ENCODE measurements around the gene OARD1. TPM values are rescaled to one million over a fixed set of nuclear protein-coding genes. Genes with fewer than 3 reads are reported as not detected.
A peak's percentile ranks its signal among the peaks of the same experiment; 100 is the strongest.

OARD1 gene
- total RNA-seq, 3 donors from 2014 or later: 17.0 to 26.2 (median 22.3) TPM

DNA sequence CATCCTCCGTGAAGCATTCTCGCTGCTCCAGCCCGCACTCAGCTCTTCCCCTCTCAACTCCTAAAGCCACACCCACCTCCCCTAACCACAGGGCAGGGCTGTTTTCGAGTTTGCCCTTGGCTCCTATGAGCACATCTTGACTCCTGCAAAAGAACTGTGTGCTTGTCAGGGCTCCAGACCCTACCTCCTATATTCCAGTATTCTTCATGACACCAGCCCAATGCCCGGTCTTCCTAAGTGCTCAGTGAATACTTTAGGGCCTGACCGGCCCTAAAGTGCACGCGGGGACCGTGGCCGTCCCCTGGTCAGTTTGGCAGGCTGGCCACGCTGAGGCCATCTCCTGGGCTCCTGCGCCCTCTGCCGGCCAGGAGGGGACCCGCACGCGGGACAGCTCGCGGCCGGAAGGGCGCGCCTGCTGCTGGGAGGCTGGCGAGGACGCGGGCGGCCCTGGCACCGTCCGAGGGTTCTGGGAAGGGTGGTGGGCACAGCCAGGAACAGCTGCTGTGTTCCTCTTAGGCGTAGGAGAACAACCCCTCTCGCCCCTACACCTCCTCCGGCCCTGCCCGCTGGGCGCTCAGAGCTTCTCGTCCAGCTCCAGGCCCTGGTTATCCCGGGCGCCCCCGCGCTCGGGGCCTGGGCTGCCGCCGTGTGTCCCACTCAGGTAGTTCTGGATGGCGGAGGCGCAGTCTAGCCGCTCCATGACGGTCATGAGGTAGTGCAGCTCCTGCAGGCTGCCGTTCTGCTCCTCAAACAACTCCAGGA lies 44.2 kb downstream of the OARD1 start:
- Histone ChIP-seq H3K4me3 (peak overlapping the region; percentile 49 to 70 (median 59)), H3K27me3 (no peaks in the 10 kb centered on the region), H3K27ac (peak overlapping the region; percentile 89 to 90), H3K9me3 (no peaks in the 10 kb centered on the region), H3K4me1 (no peaks in the 10 kb centered on the region), H3K36me3 (no peaks in the 10 kb centered on the region)
- peak; percentile 61 to 82 for DNase-seq (ENCODE audit: low spot score in 2 of 2)
- intact Hi-C loops (cut with DNase I; ENCODE audit: low total_unique reads): no loop called here
- peak in 1 of 3 donors; percentile 36 for TF ChIP-seq POLR2AphosphoS5 (IDR thresholded peaks at IDR 0.05)
- peak; percentile 88 to 99 (median 98) for TF ChIP-seq CTCF (IDR thresholded peaks at IDR 0.05)
- TF ChIP-seq POLR2A (IDR thresholded peaks at IDR 0.05): no peak

DNA sequence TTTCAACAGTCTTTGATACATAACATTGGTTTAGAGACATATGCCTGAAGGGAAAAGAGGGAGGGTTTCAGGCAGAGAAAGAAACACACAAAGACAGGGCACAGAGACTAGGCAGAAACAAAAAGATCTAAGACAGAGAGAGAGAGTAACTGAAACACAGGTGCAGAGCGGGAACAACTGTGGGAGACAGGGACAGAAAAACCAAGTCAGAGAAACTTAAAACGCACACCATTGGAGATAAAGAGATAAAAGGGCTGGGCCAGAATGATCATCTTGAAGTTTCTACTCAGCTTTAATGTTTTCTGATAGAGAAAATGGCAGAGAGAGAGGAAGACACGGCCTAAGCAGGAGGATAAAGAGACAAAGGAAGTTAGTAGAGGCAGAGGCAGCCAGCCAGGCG lies 44.9 kb downstream of the OARD1 start:
- H3K27ac ChIP-seq: peak overlapping the region; percentile 89 to 90
- no peaks in the 10 kb centered on the region for H3K9me3 ChIP-seq
- H3K4me3 ChIP-seq: peak overlapping the region; percentile 49 to 70 (median 59)
- no peak for DNase-seq (ENCODE audit: low spot score in 2 of 2)
- TF ChIP-seq CTCF (IDR thresholded peaks at IDR 0.05) (no peak), POLR2A (IDR thresholded peaks at IDR 0.05) (no peak), POLR2AphosphoS5 (IDR thresholded peaks at IDR 0.05) (no peak)
- H3K36me3 ChIP-seq: no peaks in the 10 kb centered on the region
- H3K4me1 ChIP-seq: no peaks in the 10 kb centered on the region
- H3K27me3 ChIP-seq: no peaks in the 10 kb centered on the region
- intact Hi-C loops (cut with DNase I; ENCODE audit: low total_unique reads): no loop called here

GRCh38 chr6:41025966-41026530 lies 46.1 kb downstream of the OARD1 start:
- Histone ChIP-seq H3K27me3 (no peaks in the 10 kb centered on the region), H3K27ac (no peak overlapping the region), H3K9me3 (no peaks in the 10 kb centered on the region), H3K4me3 (no peak overlapping the region), H3K36me3 (no peaks in the 10 kb centered on the region), H3K4me1 (peaks cover 0 to 4% of the 10 kb centered on the region in 2 donors)
- intact Hi-C loops (cut with DNase I; ENCODE audit: low total_unique reads): no loop called here
- TF ChIP-seq CTCF (IDR thresholded peaks at IDR 0.05) (no peak), POLR2AphosphoS5 (IDR thresholded peaks at IDR 0.05) (no peak), POLR2A (IDR thresholded peaks at IDR 0.05) (no peak)
- no peak for DNase-seq (ENCODE audit: low spot score in 2 of 2)

- TF ChIP-seq POLR2AphosphoS5 (IDR thresholded peaks at IDR 0.05) (no peak), POLR2A (IDR thresholded peaks at IDR 0.05) (no peak), CTCF (IDR thresholded peaks at IDR 0.05) (no peak)
Observed at GRCh38 chr6:41023114-41023513, 49.0 kb downstream of the OARD1 start.

DNA sequence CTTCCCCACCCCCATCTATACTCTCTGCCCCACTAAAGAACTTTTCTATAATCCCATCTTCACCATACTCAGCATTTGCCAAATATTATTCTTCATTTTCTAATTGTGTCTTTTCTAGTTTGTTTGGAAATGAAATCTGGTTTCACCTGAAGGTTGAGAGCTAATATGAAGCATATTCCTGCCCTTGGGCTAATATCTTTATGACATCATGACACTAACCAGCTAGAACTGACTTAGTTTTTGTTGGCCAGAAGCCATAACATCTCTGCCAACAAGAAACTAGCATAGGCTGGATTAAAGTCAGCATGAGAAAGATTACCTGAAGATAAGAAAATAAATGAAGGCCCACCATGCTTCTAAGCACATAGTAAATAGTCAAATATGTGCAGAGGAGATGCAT lies 49.9 kb downstream of the OARD1 start:
- intact Hi-C loops (cut with DNase I; ENCODE audit: low total_unique reads): no loop called here
- peaks cover 0 to 4% of the 10 kb centered on the region in 2 donors for H3K4me1 ChIP-seq
- no peak overlapping the region for H3K4me3 ChIP-seq
- no peaks in the 10 kb centered on the region for H3K27me3 ChIP-seq
- no peak for DNase-seq (ENCODE audit: low spot score in 2 of 2)
- peak overlapping the region; percentile 65 to 68 for H3K27ac ChIP-seq
- no peaks in the 10 kb centered on the region for H3K9me3 ChIP-seq
- no peaks in the 10 kb centered on the region for H3K36me3 ChIP-seq
- TF ChIP-seq POLR2A (IDR thresholded peaks at IDR 0.05): no peak
- TF ChIP-seq POLR2AphosphoS5 (IDR thresholded peaks at IDR 0.05): no peak
- no peak for TF ChIP-seq CTCF (IDR thresholded peaks at IDR 0.05)

More at GRCh38 chr6:41023114-41023513, 49.0 kb downstream of the OARD1 start:
- Histone ChIP-seq H3K9me3 (no peaks in the 10 kb centered on the region), H3K36me3 (no peaks in the 10 kb centered on the region), H3K27ac (peak overlapping the region in 1 of 2 donors; percentile 68), H3K4me1 (peaks cover 0 to 4% of the 10 kb centered on the region in 2 donors), H3K27me3 (no peaks in the 10 kb centered on the region), H3K4me3 (no peak overlapping the region)
- intact Hi-C loops (cut with DNase I; ENCODE audit: low total_unique reads): no loop called here
- no peak for DNase-seq (ENCODE audit: low spot score in 2 of 2)

Measured in breast epithelium (tissue), 4 donors.